SK-N-SH (cell line): ENCODE measurements around the gene PTPRD.

Experiments used
- FOXJ3 ChIP-seq: sonication (generic); formaldehyde crosslinking; IDR thresholded peaks from 2 replicates; pipeline ENCODE4 v1.5.1; 2020; ENCODE audit warnings: mild to moderate bottlenecking, missing genetic modification reagents
- POLR2AphosphoS5 ChIP-seq: IDR thresholded peaks from 2 replicates; pipeline ENCODE4 v1.6.1; 2012; ENCODE audit warnings: low read depth, low read length

DNA sequence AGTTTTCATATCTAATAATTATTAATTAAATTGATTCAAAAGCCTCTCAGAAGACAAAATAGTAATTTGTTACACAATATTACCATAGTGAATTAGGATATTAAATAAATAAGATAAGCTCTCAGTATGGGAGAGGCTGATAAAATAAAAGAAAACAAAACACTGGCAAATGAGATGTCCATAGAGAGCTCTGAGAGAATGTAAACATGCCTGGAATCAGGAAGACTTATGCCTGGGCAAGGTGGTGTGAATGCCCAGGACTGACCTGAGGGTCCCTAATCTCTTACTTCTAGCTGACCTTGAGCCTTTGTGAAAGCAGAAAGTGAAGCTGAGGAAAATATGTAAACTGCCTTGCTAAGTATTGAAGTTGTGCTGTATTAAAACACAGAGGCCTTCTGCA is 616.5 kb downstream of the PTPRD start:
- no peak for TF ChIP-seq POLR2AphosphoS5
- no peak for TF ChIP-seq FOXJ3 (CRISPR knock-in tag)
